SK-N-SH (cell line): ENCODE results near the gene PTPN14. TPM values are rescaled to one million over a fixed set of nuclear protein-coding genes. Genes with fewer than 3 reads are reported as not detected.

Source experiments
- CTCF ChIA-PET: fragments of 300-600, 350-600 bp; formaldehyde crosslinking; extraction: SDS; loops from one replicate; lab custom pipeline; 2021; lab: Yijun Ruan, JAX
- POLR2A ChIA-PET: fragments of 350-600 bp; sonication (Branson Sonifier 250); formaldehyde crosslinking; extraction: SDS; loops from one replicate; lab custom pipeline; 2020; ENCODE audit warnings: antibody characterized with exemption, inconsistent platforms; lab: Yijun Ruan, JAX
- DNase-seq: peaks from one replicate; pipeline ENCODE4 v3.0.0; 2012
- H2AFZ ChIP-seq: fragments of 200-600 bp; sonication (generic); 2 replicates; pipeline ENCODE4 v1.8.1; 2016; ENCODE audit warnings: antibody characterized with exemption, mild to moderate bottlenecking, low read depth
- H3F3A ChIP-seq: fragments of 200-600 bp; sonication (generic); replicated peaks from 2 replicates; pipeline ENCODE3; 2016; ENCODE audit warnings: antibody characterized with exemption, mild to moderate bottlenecking; ENCODE audit not compliant: insufficient read depth
- H3K27ac ChIP-seq, 2 experiments: fragments of 200-500 bp in 1 of 2; fragments of 200-600 bp in 1 of 2; sonication (Bioruptor generic) in 1 of 2; sonication (generic), shearing (Covaris generic) in 1 of 2; 2 replicates each; pipeline versions ENCODE4 v1.5.1 to v1.6.1; 2014 to 2016; ENCODE audit warnings: low read depth in 2 of 2, inconsistent platforms in 1 of 2, low read length in 1 of 2, mild to moderate bottlenecking in 1 of 2, mixed read lengths in 1 of 2
- H3K27me3 ChIP-seq: fragments of 200-600 bp; sonication (generic), shearing (Covaris generic); 2 replicates; pipeline ENCODE4 v1.6.1; 2016; ENCODE audit warnings: mixed run types; ENCODE audit not compliant: insufficient read depth
- H3K36me3 ChIP-seq, 2 experiments: fragments of 200-500 bp in 1 of 2; fragments of 200-600 bp in 1 of 2; sonication (Bioruptor generic) in 1 of 2; sonication (generic) in 1 of 2; replicated peaks in 1 of 2; 2 replicates each; pipeline versions ENCODE3 to v1.5.1; 2014 to 2016; ENCODE audit warnings: low read length in 1 of 2, mild to moderate bottlenecking in 1 of 2; ENCODE audit not compliant: insufficient read depth in 2 of 2, control insufficient read depth in 1 of 2
- H3K4me1 ChIP-seq, 2 experiments: fragments of 200-500 bp in 1 of 2; fragments of 200-600 bp in 1 of 2; sonication (Bioruptor generic) in 1 of 2; sonication (generic), shearing (Covaris generic) in 1 of 2; 2 replicates each; pipeline versions ENCODE4 v1.5.1 to v1.6.1; 2014 to 2016; ENCODE audit warnings: low read depth in 1 of 2, low read length in 1 of 2, mixed run types in 1 of 2; ENCODE audit not compliant: insufficient read depth in 2 of 2, control insufficient read depth in 1 of 2
- H3K4me2 ChIP-seq: fragments of 200-600 bp; sonication (generic), shearing (Covaris generic); 2 replicates; pipeline ENCODE4 v1.6.1; 2017; ENCODE audit warnings: mixed run types
- H3K4me3 ChIP-seq, 2 experiments: fragments of 200-500 bp in 1 of 2; fragments of 200-600 bp in 1 of 2; sonication (Bioruptor generic) in 1 of 2; sonication (generic), shearing (Covaris generic) in 1 of 2; 2 replicates each; pipeline versions ENCODE4 v1.5.1 to v1.8.1; 2014 to 2016; ENCODE audit warnings: low read depth in 2 of 2, inconsistent platforms in 1 of 2, low read length in 1 of 2, mild to moderate bottlenecking in 1 of 2, mixed read lengths in 1 of 2, moderate library complexity in 1 of 2
- H3K79me2 ChIP-seq: fragments of 200-600 bp; sonication (generic); 2 replicates; pipeline ENCODE4 v1.8.1; 2017; ENCODE audit warnings: mild to moderate bottlenecking; ENCODE audit not compliant: insufficient read depth
- H3K9ac ChIP-seq: fragments of 200-600 bp; sonication (generic); 2 replicates; pipeline ENCODE4 v1.6.1; 2017; ENCODE audit warnings: mixed run types
- H3K9me2 ChIP-seq: fragments of 200-600 bp; sonication (generic); 2 replicates; pipeline ENCODE4 v1.6.1; 2017; ENCODE audit warnings: mixed run types
- H3K9me3 ChIP-seq: fragments of 200-600 bp; sonication (generic); 2 replicates; pipeline ENCODE4 v1.6.1; 2017; ENCODE audit warnings: mixed run types, mild to moderate bottlenecking, moderate library complexity
- H4K20me1 ChIP-seq: fragments of 200-600 bp; sonication (generic); 2 replicates; pipeline ENCODE4 v1.6.1; 2017; ENCODE audit warnings: mild to moderate bottlenecking, mixed run types; ENCODE audit not compliant: insufficient read depth
- CHD2 ChIP-seq: fragments of 150-350 bp; IDR thresholded peaks from 2 replicates; pipeline ENCODE4 v1.6.1; 2018; ENCODE audit warnings: low read length; ENCODE audit not compliant: partially characterized antibody
- ELF1 ChIP-seq: IDR thresholded peaks from 2 replicates; pipeline ENCODE4 v1.4.0; 2012
- EZH2phosphoT487 ChIP-seq: fragments of 200-600 bp; sonication (generic); IDR thresholded peaks from 2 replicates; pipeline ENCODE4 v1.6.1; 2017; ENCODE audit warnings: low read depth, mixed run types, mild to moderate bottlenecking, antibody characterized with exemption, moderate library complexity, borderline replicate concordance
- FOSL2 ChIP-seq: IDR thresholded peaks from 2 replicates; pipeline ENCODE4 v1.4.0; 2012; ENCODE audit warnings: low read depth, mild to moderate bottlenecking, moderate library complexity, borderline replicate concordance
- FOXJ3 ChIP-seq: sonication (generic); formaldehyde crosslinking; IDR thresholded peaks from 2 replicates; pipeline ENCODE4 v1.5.1; 2020; ENCODE audit warnings: mild to moderate bottlenecking, missing genetic modification reagents
- FOXM1 ChIP-seq: IDR thresholded peaks from 2 replicates; pipeline ENCODE4 v1.4.0; 2012; ENCODE audit warnings: low read depth, mild to moderate bottlenecking
- GABPA ChIP-seq: IDR thresholded peaks from 2 replicates; pipeline ENCODE4 v1.4.0; 2012; ENCODE audit warnings: low read depth, mild to moderate bottlenecking
- GATA2 ChIP-seq: sonication (generic); formaldehyde crosslinking; IDR thresholded peaks from 2 replicates; pipeline ENCODE4 v1.5.0; 2020; ENCODE audit warnings: mild to moderate bottlenecking, missing genetic modification reagents
- MAX ChIP-seq: IDR thresholded peaks from 2 replicates; pipeline ENCODE4 v1.4.0; 2012; ENCODE audit warnings: low read depth
- MEF2A ChIP-seq: IDR thresholded peaks from 2 replicates; pipeline ENCODE4 v1.4.0; 2012; ENCODE audit warnings: low read depth, borderline replicate concordance
- MXI1 ChIP-seq: IDR thresholded peaks from 2 replicates; pipeline ENCODE4 v1.6.1; 2012; ENCODE audit warnings: mild to moderate bottlenecking, low read depth, low read length, improper control_type of control experiment
- NRF1 ChIP-seq: IDR thresholded peaks from 2 replicates; pipeline ENCODE4 v1.6.1; 2012; ENCODE audit warnings: low read depth, mild to moderate bottlenecking, low read length
- RAD21 ChIP-seq: IDR thresholded peaks from 2 replicates; pipeline ENCODE4 v1.6.1; 2012; ENCODE audit warnings: mild to moderate bottlenecking, low read length
- RFX5 ChIP-seq: IDR thresholded peaks from 2 replicates; pipeline ENCODE4 v1.6.1; 2012; ENCODE audit warnings: mild to moderate bottlenecking, improper control_type of control experiment, low read length
- RXRA ChIP-seq: IDR thresholded peaks from 2 replicates; pipeline ENCODE4 v1.4.0; 2012; ENCODE audit warnings: low read depth, mild to moderate bottlenecking, borderline replicate concordance
- SIN3A ChIP-seq: IDR thresholded peaks from 2 replicates; pipeline ENCODE4 v1.6.1; 2012; ENCODE audit warnings: low read depth, mild to moderate bottlenecking, low read length, moderate library complexity, borderline replicate concordance
- SMC3 ChIP-seq: IDR thresholded peaks from 2 replicates; pipeline ENCODE4 v1.6.1; 2012; ENCODE audit warnings: low read depth, low read length, improper control_type of control experiment
- TAF1 ChIP-seq: IDR thresholded peaks from 2 replicates; pipeline ENCODE4 v1.6.1; 2012; ENCODE audit warnings: low read depth, mild to moderate bottlenecking, low read length, moderate library complexity, borderline replicate concordance
- TCF12 ChIP-seq: IDR thresholded peaks from 2 replicates; pipeline ENCODE4 v1.4.0; 2012
- WGBS: methylation state at CpG from one replicate; pipeline ENCODE4 v1.1.6; 2017; ENCODE audit warnings: low lambda C conversion rate; 5-methylcytosine and 5-hydroxymethylcytosine counted together
- polyA plus RNA-seq, 3 experiments: library from polyadenylated mRNA; depleted of rRNA; stranded (reverse); fragments of >200 nt; gene quantifications; 2 replicates each; pipeline ENCODE4 v1.2.3, GENCODE V29; 2012
- TF ChIP-seq, protein P1 (sequence below): fragments of 200-600 bp; sonication (generic); IDR thresholded peaks from 2 replicates; pipeline ENCODE4 v1.6.1; 2017; ENCODE audit warnings: antibody characterized with exemption, mild to moderate bottlenecking, moderate library complexity
- TF ChIP-seq, protein P2 (sequence below): IDR thresholded peaks from 2 replicates; pipeline ENCODE4 v1.4.0; 2012; ENCODE audit warnings: low read depth, borderline replicate concordance
- TF ChIP-seq, protein P3 (sequence below): fragments of 150-350 bp; IDR thresholded peaks from 2 replicates; pipeline ENCODE4 v1.6.1; 2017; ENCODE audit warnings: antibody characterized with exemption, low read length, low read depth, borderline replicate concordance

The PTPN14 gene
- polyA plus RNA-seq, 1 of the 3 experiments (the other 2 are of a cell fraction), result 12.8 TPM

GRCh38 chr1:214441119-214441518, 110.3 kb downstream of the PTPN14 start:
- POLR2A ChIA-PET, result no interaction called here
- no peak for DNase-seq
- Histone ChIP-seq H3K4me2 (no peak overlapping the region), H3K27ac (peak overlapping the region in 1 of 2 experiments; percentile 66; a peak in 2 of 4 replicates), H3K4me1 (peaks cover 13 to 65% of the 10 kb centered on the region in 2 experiments), H3K4me3 (no peak overlapping the region), H3K27me3 (no peaks in the 10 kb centered on the region), H3K9ac (peak overlapping the region; percentile 28; the same call in 1 of the 2 replicates), H3K36me3 (peaks cover 0 to 5% of the 10 kb centered on the region in 2 experiments), H3K79me2 (peaks cover 90% of the 10 kb centered on the region), H3K9me2 (no peaks in the 10 kb centered on the region), H3K9me3 (no peaks in the 10 kb centered on the region), H3F3A (peaks cover 28% of the 10 kb centered on the region), H4K20me1 (no peaks in the 10 kb centered on the region), H2AFZ (no peak overlapping the region)
- no peak for TF ChIP-seq FOSL2
- TF ChIP-seq EZH2phosphoT487, result no peak
- no peak for TF ChIP-seq RFX5
- TF ChIP-seq FOXJ3 (CRISPR knock-in tag), result no peak
- no peak for TF ChIP-seq TCF12
- TF ChIP-seq, protein P1, sequence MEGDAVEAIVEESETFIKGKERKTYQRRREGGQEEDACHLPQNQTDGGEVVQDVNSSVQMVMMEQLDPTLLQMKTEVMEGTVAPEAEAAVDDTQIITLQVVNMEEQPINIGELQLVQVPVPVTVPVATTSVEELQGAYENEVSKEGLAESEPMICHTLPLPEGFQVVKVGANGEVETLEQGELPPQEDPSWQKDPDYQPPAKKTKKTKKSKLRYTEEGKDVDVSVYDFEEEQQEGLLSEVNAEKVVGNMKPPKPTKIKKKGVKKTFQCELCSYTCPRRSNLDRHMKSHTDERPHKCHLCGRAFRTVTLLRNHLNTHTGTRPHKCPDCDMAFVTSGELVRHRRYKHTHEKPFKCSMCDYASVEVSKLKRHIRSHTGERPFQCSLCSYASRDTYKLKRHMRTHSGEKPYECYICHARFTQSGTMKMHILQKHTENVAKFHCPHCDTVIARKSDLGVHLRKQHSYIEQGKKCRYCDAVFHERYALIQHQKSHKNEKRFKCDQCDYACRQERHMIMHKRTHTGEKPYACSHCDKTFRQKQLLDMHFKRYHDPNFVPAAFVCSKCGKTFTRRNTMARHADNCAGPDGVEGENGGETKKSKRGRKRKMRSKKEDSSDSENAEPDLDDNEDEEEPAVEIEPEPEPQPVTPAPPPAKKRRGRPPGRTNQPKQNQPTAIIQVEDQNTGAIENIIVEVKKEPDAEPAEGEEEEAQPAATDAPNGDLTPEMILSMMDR, result no peak
- TF ChIP-seq NRF1, result no peak
- TF ChIP-seq RAD21, result no peak
- no peak for TF ChIP-seq TAF1
- no peak for TF ChIP-seq GATA2 (CRISPR knock-in tag)
- TF ChIP-seq, protein P2, sequence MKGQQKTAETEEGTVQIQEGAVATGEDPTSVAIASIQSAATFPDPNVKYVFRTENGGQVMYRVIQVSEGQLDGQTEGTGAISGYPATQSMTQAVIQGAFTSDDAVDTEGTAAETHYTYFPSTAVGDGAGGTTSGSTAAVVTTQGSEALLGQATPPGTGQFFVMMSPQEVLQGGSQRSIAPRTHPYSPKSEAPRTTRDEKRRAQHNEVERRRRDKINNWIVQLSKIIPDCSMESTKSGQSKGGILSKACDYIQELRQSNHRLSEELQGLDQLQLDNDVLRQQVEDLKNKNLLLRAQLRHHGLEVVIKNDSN, result no peak
- no peak for TF ChIP-seq ELF1
- WGBS, result 77% methylated on average over 3 of the region's 3 CpGs
- CTCF ChIA-PET, result no interaction called here

- WGBS, result 84% methylated on average over 4 of the region's 4 CpGs
- H3K36me3 ChIP-seq, result peaks cover 0 to 5% of the 10 kb centered on the region in 2 experiments
- H4K20me1 ChIP-seq, result no peaks in the 10 kb centered on the region
- peak overlapping the region in 1 of 2 experiments; percentile 66; a peak in 2 of 4 replicates for H3K27ac ChIP-seq
- peaks cover 13 to 58% of the 10 kb centered on the region in 2 experiments for H3K4me1 ChIP-seq
- no peaks in the 10 kb centered on the region for H3K9me2 ChIP-seq
- POLR2A ChIA-PET, result no interaction called here
- no peak overlapping the region for H3K4me3 ChIP-seq
- CTCF ChIA-PET, result interaction anchor here (1.2 kb wide), 1 partner anchor 179 kb away, joined by 3 read pairs; no protein-coding TSS in a partner anchor
- H2AFZ ChIP-seq, result no peak overlapping the region
- no peaks in the 10 kb centered on the region for H3K27me3 ChIP-seq
- H3K9me3 ChIP-seq, result no peaks in the 10 kb centered on the region
- H3K4me2 ChIP-seq, result no peak overlapping the region
- peaks cover 25% of the 10 kb centered on the region for H3F3A ChIP-seq
- no peak for DNase-seq
- peaks cover 97% of the 10 kb centered on the region for H3K79me2 ChIP-seq
- peak overlapping the region; percentile 28; the same call in 1 of the 2 replicates for H3K9ac ChIP-seq
- TF ChIP-seq RFX5 (no peak), GATA2 (CRISPR knock-in tag) (no peak), GABPA (no peak), MXI1 (no peak), SMC3 (no peak), RAD21 (no peak), SIN3A (no peak), RXRA (no peak), MEF2A (no peak), MAX (no peak), ELF1 (no peak), CHD2 (no peak), EZH2phosphoT487 (no peak), NRF1 (no peak), FOXM1 (no peak)
- TF ChIP-seq, protein P2, result no peak
- TF ChIP-seq, protein P3, sequence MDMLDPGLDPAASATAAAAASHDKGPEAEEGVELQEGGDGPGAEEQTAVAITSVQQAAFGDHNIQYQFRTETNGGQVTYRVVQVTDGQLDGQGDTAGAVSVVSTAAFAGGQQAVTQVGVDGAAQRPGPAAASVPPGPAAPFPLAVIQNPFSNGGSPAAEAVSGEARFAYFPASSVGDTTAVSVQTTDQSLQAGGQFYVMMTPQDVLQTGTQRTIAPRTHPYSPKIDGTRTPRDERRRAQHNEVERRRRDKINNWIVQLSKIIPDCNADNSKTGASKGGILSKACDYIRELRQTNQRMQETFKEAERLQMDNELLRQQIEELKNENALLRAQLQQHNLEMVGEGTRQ, result no peak
Measured at GRCh38 chr1:214440219-214440965, 111.0 kb downstream of the PTPN14 start.
